Measurements from ENCODE around the gene ST7.

DNA sequence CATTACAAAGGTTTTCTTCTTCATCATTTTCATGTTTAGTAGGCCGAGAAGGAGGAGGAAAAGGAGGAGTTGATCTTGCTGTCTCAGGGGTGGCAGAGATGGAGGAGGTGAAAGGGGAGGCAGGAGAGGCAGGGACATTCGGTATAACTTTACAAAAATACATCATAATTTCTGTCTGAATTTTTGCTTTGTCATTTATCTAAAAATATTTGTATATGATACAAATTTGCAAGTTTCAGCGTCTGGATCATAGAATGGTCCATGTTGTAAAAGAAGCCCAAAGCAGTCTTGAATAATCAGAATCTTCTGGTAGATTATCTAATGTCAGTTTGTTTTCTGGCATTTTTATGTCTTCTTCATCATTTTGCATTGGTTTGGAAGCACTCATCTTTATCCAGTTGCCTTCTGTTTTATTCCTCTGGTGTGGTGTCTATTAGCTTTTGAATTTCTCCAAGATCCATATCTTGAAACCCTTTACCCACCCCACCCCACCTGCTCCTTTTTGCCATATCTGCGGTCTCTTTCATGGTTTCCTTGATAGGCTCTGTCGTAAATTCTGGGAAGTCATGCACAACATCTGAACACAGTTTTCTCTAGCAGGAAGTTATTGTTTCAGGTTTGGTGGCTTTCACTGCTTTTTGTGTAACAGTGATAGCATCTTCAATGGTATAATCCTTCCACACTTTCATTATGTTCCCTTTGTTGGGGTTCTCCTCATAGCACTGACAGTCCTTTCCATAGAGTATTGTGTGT is 95.0 kb downstream of the ST7 start:
- no peak for TF ChIP-seq CEBPG (CRISPR knock-in tag; IDR thresholded peaks at IDR 0.05)
- TF ChIP-seq EZH2 (conservative IDR thresholded peaks at IDR 0.05; ENCODE audit: low read depth, low read length): no peak
- no peak for TF ChIP-seq ZNF512B (CRISPR knock-in tag; IDR thresholded peaks at IDR 0.05; ENCODE audit: borderline replicate concordance)
- TF ChIP-seq, protein P1, sequence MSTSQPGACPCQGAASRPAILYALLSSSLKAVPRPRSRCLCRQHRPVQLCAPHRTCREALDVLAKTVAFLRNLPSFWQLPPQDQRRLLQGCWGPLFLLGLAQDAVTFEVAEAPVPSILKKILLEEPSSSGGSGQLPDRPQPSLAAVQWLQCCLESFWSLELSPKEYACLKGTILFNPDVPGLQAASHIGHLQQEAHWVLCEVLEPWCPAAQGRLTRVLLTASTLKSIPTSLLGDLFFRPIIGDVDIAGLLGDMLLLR (CRISPR knock-in tag; IDR thresholded peaks at IDR 0.05): no peak
- TF ChIP-seq, protein P2, sequence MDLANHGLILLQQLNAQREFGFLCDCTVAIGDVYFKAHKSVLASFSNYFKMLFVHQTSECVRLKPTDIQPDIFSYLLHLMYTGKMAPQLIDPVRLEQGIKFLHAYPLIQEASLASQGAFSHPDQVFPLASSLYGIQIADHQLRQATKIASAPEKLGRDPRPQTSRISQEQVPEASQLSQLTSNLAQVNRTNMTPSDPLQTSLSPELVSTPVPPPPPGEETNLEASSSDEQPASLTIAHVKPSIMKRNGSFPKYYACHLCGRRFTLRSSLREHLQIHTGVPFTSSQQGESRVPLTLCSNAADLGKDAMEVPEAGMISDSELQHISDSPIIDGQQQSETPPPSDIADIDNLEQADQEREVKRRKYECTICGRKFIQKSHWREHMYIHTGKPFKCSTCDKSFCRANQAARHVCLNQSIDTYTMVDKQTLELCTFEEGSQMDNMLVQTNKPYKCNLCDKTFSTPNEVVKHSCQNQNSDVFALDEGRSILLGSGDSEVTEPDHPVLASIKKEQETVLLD (CRISPR knock-in tag; IDR thresholded peaks at IDR 0.05; ENCODE audit: low read depth): no peak
- no peak for TF ChIP-seq ZNF629 (CRISPR knock-in tag; conservative IDR thresholded peaks at IDR 0.05)
- TF ChIP-seq JARID2 (CRISPR knock-in tag; IDR thresholded peaks at IDR 0.05; ENCODE audit: insufficient replicate concordance): no peak
- TF ChIP-seq ZFX (CRISPR knock-in tag; IDR thresholded peaks at IDR 0.05; ENCODE audit: low read depth): no peak
- TF ChIP-seq CTCF (CRISPR knock-in tag; IDR thresholded peaks at IDR 0.05): no peak
- TF ChIP-seq, protein P3, sequence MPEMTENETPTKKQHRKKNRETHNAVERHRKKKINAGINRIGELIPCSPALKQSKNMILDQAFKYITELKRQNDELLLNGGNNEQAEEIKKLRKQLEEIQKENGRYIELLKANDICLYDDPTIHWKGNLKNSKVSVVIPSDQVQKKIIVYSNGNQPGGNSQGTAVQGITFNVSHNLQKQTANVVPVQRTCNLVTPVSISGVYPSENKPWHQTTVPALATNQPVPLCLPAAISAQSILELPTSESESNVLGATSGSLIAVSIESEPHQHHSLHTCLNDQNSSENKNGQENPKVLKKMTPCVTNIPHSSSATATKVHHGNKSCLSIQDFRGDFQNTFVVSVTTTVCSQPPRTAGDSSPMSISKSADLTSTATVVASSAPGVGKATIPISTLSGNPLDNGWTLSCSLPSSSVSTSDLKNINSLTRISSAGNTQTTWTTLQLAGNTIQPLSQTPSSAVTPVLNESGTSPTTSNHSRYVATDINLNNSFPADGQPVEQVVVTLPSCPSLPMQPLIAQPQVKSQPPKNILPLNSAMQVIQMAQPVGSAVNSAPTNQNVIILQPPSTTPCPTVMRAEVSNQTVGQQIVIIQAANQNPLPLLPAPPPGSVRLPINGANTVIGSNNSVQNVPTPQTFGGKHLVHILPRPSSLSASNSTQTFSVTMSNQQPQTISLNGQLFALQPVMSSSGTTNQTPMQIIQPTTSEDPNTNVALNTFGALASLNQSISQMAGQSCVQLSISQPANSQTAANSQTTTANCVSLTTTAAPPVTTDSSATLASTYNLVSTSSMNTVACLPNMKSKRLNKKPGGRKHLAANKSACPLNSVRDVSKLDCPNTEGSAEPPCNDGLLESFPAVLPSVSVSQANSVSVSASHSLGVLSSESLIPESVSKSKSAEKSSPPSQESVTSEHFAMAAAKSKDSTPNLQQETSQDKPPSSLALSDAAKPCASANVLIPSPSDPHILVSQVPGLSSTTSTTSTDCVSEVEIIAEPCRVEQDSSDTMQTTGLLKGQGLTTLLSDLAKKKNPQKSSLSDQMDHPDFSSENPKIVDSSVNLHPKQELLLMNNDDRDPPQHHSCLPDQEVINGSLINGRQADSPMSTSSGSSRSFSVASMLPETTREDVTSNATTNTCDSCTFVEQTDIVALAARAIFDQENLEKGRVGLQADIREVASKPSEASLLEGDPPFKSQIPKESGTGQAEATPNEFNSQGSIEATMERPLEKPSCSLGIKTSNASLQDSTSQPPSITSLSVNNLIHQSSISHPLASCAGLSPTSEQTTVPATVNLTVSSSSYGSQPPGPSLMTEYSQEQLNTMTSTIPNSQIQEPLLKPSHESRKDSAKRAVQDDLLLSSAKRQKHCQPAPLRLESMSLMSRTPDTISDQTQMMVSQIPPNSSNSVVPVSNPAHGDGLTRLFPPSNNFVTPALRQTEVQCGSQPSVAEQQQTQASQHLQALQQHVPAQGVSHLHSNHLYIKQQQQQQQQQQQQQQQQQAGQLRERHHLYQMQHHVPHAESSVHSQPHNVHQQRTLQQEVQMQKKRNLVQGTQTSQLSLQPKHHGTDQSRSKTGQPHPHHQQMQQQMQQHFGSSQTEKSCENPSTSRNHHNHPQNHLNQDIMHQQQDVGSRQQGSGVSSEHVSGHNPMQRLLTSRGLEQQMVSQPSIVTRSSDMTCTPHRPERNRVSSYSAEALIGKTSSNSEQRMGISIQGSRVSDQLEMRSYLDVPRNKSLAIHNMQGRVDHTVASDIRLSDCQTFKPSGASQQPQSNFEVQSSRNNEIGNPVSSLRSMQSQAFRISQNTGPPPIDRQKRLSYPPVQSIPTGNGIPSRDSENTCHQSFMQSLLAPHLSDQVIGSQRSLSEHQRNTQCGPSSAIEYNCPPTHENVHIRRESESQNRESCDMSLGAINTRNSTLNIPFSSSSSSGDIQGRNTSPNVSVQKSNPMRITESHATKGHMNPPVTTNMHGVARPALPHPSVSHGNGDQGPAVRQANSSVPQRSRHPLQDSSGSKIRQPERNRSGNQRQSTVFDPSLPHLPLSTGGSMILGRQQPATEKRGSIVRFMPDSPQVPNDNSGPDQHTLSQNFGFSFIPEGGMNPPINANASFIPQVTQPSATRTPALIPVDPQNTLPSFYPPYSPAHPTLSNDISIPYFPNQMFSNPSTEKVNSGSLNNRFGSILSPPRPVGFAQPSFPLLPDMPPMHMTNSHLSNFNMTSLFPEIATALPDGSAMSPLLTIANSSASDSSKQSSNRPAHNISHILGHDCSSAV (CRISPR knock-in tag; IDR thresholded peaks at IDR 0.05; ENCODE audit: borderline replicate concordance): no peak
- TF ChIP-seq, protein P4, sequence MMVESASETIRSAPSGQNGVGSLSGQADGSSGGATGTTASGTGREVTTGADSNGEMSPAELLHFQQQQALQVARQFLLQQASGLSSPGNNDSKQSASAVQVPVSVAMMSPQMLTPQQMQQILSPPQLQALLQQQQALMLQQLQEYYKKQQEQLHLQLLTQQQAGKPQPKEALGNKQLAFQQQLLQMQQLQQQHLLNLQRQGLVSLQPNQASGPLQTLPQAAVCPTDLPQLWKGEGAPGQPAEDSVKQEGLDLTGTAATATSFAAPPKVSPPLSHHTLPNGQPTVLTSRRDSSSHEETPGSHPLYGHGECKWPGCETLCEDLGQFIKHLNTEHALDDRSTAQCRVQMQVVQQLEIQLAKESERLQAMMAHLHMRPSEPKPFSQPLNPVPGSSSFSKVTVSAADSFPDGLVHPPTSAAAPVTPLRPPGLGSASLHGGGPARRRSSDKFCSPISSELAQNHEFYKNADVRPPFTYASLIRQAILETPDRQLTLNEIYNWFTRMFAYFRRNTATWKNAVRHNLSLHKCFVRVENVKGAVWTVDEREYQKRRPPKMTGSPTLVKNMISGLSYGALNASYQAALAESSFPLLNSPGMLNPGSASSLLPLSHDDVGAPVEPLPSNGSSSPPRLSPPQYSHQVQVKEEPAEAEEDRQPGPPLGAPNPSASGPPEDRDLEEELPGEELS (CRISPR knock-in tag; IDR thresholded peaks at IDR 0.05): no peak
